GM19043 (cell line): ENCODE measurements around the gene ADAMTS15.

Experiments
- ATAC-seq: cut with Tn5 transposase; IDR thresholded peaks from one replicate; pipeline ENCODE4 v1.9.1; 2021; ENCODE audit warnings: low read depth; ENCODE audit not compliant: unreplicated experiment

The ADAMTS15 gene

DNA sequence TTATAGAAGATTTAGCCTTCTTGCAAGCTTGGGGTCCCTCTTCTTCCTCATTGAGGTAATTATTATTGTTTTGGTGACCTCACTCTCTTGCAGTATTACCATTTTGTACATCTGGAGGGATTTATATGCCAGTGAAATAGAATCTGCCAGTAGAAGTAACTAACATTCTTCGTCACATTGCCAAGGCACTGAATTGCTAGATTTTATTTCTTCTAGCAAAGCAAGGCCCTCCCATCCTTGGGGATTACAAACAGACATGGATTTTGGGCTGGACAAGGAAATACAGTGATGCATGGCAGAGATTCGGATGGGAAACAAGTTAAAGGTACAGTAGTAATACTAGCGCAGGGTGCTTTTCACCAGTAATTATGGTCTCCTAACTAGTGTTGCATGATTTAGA lies 7.8 kb downstream of the ADAMTS15 start:
- no peak for ATAC-seq

DNA sequence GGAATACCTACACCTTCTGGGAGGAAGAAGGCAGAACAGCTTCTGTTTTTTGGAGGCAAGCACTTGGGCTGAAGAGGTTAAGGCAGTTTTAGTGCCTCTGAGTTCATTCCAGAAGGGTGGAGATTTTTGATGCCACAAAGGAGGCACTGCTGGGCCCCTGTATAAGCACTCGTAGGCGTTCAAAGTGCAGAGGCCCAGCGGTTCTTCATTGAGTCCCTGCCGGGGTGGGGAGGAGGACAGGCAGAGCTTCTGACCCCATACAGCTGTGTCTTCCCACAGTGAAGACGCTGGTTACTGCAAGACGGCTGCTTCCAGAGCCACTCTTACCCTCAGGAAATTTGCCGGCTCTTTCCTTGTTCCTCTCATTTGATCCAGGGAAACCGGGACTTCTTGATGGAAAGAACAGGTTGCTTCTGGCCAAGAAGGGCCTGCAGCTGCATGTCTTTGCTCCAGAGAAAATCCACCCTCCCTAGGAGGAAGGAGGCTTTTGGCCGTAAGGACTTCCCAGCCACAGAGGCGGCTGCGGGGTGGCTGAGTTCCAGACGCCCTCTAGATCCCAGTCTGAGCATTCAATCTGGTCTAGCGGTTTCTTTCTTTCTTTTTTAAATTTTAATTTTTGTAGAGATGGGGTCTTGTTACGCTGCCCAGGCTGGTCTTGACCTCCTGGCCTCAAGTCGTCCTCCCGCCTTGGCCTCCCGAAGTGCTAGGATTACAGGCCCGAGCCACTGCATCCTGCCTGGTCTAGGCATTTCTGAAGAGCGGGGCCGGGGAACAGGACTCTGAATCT lies 9.4 kb downstream of the ADAMTS15 start:
- no peak for ATAC-seq

DNA sequence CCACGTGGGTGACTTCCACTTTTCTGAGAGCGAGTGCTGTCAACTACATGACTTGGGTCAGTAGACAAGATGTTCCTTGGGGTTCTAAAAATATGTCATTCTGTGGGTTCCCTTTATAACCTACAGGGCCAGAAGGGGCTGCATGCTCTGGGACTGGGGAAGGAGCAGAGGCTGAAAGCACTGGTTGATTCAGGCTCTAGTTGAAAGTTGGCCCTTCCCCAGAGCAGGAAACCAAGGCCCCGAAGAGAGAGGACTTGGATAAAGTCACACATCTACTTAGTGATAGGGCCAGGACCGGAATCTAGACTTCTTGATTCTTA lies 9.9 kb downstream of the ADAMTS15 start:
- no peak for ATAC-seq

DNA sequence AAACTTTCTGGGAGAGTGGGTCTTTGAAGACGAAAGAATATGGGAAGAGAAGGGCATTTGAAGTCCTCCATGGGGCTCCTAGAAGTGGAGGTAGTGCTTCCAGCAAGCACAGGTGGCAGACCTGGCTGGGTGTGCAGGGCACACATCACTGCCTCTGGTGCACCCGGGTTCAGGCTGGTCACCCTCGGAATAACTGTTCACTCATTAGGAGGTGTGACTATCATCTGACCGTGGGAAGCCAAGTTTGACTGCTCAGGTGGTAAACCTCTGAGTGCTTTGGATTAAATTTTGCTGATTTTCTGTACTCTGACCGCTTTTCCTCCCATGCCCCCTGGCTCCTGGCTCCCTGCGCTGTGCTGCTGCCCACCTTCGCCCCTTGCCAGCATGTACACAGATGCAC lies 11.1 kb downstream of the ADAMTS15 start:
- no peak for ATAC-seq

DNA sequence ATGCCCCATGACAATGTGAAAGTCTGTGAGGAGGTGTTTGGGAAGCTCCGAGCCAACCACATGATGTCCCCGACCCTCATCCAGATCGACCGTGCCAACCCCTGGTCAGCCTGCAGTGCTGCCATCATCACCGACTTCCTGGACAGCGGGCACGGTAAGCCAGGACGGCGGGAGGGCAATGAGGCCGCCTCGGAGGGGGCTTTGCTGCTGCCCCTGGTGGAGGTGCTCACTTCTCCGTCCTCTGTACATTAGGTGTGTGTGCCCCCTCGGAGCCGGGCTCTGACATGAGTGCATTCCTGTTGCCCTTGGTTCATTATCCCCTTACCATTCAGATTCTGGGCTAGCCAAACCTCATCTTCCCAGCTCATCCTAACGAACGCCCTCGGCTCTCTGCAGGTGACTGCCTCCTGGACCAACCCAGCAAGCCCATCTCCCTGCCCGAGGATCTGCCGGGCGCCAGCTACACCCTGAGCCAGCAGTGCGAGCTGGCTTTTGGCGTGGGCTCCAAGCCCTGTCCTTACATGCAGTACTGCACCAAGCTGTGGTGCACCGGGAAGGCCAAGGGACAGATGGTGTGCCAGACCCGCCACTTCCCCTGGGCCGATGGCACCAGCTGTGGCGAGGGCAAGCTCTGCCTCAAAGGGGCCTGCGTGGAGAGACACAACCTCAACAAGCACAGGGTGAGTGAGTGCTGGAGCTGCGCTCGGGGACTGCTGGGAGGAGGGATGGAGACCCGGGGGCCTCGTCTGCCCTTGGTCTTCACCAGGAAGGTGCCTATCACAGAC lies 13.8 kb downstream of the ADAMTS15 start:
- no peak for ATAC-seq

- ATAC-seq: no peak
Observed at GRCh38 chr11:130462931-130463330, 14.5 kb downstream of the ADAMTS15 start.

- no peak for ATAC-seq
Observed at GRCh38 chr11:130464291-130464812, 15.9 kb downstream of the ADAMTS15 start.

DNA sequence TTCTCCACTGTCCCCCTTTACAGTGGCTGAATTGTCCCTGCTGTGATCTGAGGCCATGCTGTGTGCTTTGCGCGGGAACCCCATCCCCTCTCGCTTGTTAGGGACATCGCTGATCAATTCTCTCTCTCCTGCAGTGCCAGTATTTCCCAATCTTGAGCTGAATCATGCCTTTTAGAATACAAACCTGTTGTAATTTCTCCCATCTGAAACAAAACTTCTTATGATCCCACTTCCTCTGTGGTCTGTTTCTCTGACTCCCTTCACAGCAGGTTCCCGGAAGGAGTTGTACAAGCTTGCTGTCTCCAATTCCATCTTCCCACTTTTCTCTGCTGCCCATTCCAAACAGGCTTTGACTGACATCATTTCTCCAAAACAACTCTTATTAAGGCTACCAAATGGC lies 16.8 kb downstream of the ADAMTS15 start:
- ATAC-seq: no peak

DNA sequence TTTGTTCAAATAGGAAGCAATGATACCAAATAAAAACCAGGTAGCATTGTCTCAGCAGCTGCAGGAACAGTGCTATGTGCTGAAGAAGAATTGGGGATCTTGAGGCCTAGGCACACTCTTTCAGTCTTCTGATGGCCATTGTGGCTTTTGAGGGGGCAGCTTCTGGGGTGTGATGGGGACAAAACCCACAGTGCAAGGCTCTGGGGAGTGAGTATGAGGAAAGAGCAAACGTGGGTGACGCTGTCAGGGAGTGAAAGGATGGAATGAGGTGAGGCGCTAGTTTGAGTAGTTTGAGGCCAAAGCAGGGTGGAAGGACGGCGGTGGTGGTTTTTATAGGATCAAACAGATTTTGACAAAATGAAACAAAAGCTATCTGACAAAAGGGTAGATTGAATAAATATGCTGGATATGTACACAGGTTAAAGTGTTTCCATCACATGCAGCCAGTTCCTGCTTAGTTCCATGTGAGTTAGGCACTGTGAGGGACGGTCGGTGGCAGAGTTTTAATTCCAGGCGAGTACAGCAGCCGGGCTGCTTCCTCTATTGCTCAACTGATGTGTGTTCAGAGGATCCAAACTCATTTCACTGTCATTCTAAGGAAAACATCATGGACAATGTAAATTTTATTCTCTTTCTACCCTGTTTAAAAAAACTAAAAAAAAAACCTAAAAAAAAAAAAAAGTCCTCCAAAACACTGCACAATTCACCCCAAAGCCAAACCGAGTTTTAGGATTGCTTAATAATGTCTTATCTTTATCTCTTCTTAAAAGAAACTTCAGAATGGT lies 18.9 kb downstream of the ADAMTS15 start:
- no peak for ATAC-seq

GRCh38 chr11:130469181-130469580 lies 20.7 kb downstream of the ADAMTS15 start:
- no peak for ATAC-seq

DNA sequence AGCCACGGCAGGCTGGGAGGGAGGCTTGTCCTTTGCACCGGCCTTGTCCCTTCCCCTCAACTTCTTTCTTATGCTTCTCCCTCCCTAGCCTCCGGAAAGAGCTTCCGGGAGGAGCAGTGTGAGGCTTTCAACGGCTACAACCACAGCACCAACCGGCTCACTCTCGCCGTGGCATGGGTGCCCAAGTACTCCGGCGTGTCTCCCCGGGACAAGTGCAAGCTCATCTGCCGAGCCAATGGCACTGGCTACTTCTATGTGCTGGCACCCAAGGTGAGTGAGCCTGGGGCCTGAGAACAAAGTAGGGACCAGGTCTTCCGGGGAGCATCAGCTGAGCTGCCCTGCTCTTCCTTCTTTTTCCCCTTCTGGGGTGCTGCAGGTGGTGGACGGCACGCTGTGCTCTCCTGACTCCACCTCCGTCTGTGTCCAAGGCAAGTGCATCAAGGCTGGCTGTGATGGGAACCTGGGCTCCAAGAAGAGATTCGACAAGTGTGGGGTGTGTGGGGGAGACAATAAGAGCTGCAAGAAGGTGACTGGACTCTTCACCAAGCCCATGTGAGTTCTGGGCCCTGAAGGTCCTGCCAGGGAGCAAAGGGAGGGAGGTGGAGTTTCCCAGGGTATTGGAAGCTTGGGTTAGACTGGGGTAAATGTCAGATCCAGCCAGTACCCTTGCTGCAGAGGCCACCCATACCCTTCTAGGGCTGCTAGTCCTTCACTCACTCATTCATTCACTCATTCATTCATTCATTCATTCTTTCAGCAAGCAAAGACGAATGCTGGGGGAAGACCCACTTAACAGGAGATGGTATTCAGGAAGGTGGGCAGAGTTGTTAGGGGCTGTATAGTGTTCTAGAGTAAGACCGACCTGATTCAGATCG lies 22.6 kb downstream of the ADAMTS15 start:
- ATAC-seq: no peak

GRCh38 chr11:130471731-130472433 lies 23.4 kb downstream of the ADAMTS15 start:
- ATAC-seq: no peak

GRCh38 chr11:130472434-130472961 lies 24.1 kb downstream of the ADAMTS15 start:
- no peak for ATAC-seq

GRCh38 chr11:130473056-130473794 lies 24.8 kb downstream of the ADAMTS15 start:
- ATAC-seq: no peak

DNA sequence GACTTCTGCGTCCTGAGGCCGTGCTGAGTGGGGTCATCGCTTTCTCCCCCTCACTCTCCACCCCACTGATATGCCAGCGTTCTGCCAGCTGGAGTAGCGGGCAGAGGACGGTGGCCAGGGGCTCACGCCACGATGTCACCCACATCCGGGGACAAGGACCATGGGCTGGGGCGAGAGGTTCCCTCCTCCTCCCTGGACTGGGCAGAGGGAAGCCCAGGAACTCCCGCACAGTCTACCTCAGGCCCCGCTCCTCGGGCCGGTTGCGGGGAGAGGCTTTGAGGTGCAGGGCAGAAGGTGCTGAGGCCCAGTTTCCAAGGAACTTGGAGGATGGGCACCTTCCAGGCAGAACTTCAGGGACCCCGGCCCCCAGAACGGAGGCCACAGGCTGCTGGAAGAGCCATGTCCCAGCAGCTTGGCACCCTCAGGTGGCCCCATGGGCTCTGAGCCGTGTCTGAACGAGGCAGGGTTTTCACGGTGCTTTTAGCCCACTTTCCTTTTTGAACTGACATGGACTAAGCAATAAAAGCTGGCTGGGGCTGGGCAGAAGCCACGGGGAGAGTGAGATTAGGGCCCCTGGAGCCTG lies 25.4 kb downstream of the ADAMTS15 start:
- ATAC-seq: no peak

GRCh38 chr11:130474637-130475400 lies 26.4 kb downstream of the ADAMTS15 start:
- ATAC-seq: no peak

GRCh38 chr11:130475426-130476053 lies 27.1 kb downstream of the ADAMTS15 start:
- ATAC-seq: no peak
